SK-N-SH treated with all-trans-retinoic acid at 6 μM for 48 hours (cell line): ENCODE data around the gene SCARF2.

ENCODE experiments used
- ATAC-seq: fragments of 200-7000 bp; cut with Tn5 transposase; 3 replicates; pipeline ENCODE4 v1.9.1; 2020; ENCODE audit warnings: mild to moderate bottlenecking, moderate library complexity
- ARNTL ChIP-seq: fragments of 450-650 bp; formaldehyde crosslinking; IDR thresholded peaks from 2 replicates; pipeline ENCODE4 v1.5.0; 2020; ENCODE audit warnings: low read depth, mild to moderate bottlenecking, moderate library complexity, borderline replicate concordance
- CSDC2 ChIP-seq: fragments of 250-450 bp; sonication (Bioruptor Pico); IDR thresholded peaks from 2 replicates; pipeline ENCODE4 v1.5.0; 2020; ENCODE audit warnings: mild to moderate bottlenecking, moderate library complexity
- ESRRG ChIP-seq: fragments of 250-450 bp; sonication (Bioruptor Pico); IDR thresholded peaks from 2 replicates; pipeline ENCODE4 v1.6.1; 2021; ENCODE audit warnings: mild to moderate bottlenecking
- GLIS3 ChIP-seq: fragments of 250-450 bp; sonication (Bioruptor Pico); IDR thresholded peaks from 2 replicates; pipeline ENCODE4 v1.5.0; 2020; ENCODE audit warnings: mild to moderate bottlenecking, moderate library complexity
- ISL1 ChIP-seq: fragments of 250-450 bp; sonication (Bioruptor Pico); IDR thresholded peaks from 2 replicates; pipeline ENCODE4 v2.1.2; 2022; ENCODE audit warnings: mild to moderate bottlenecking, moderate library complexity
- PPARA ChIP-seq: fragments of 250-450 bp; sonication (Bioruptor Pico); IDR thresholded peaks from 2 replicates; pipeline ENCODE4 v1.5.0; 2020; ENCODE audit warnings: mild to moderate bottlenecking, borderline replicate concordance
- RARB ChIP-seq: fragments of 250-450 bp; sonication (Bioruptor Pico); IDR thresholded peaks from 2 replicates; pipeline ENCODE4 v1.8.0; 2021; ENCODE audit warnings: mild to moderate bottlenecking, moderate library complexity
- SNAI2 ChIP-seq: fragments of 250-450 bp; sonication (Bioruptor Pico); IDR thresholded peaks from 2 replicates; pipeline ENCODE4 v1.5.0; 2020; ENCODE audit warnings: mild to moderate bottlenecking, moderate library complexity
- TCF4 ChIP-seq: fragments of 250-450 bp; sonication (Bioruptor Pico); IDR thresholded peaks from 2 replicates; pipeline ENCODE4 v1.8.0; 2021; ENCODE audit warnings: mild to moderate bottlenecking, moderate library complexity, borderline replicate concordance
- TOX ChIP-seq: fragments of 250-450 bp; sonication (Bioruptor Pico); IDR thresholded peaks from 2 replicates; pipeline ENCODE4 v1.8.0; 2021; ENCODE audit warnings: mild to moderate bottlenecking, moderate library complexity, borderline replicate concordance
- ZC3H10 ChIP-seq: fragments of 250-450 bp; sonication (Bioruptor Pico); IDR thresholded peaks from 2 replicates; pipeline ENCODE4 v1.5.1; 2021; ENCODE audit warnings: mild to moderate bottlenecking, moderate library complexity
- ZFP3 ChIP-seq: fragments of 250-450 bp; sonication (Bioruptor Pico); IDR thresholded peaks from 2 replicates; pipeline ENCODE4 v1.5.0; 2020; ENCODE audit warnings: mild to moderate bottlenecking, moderate library complexity
- ZFP30 ChIP-seq: fragments of 450-650 bp; formaldehyde crosslinking; IDR thresholded peaks from 2 replicates; pipeline ENCODE4 v1.5.0; 2022; ENCODE audit warnings: mild to moderate bottlenecking, moderate library complexity
- ZNF70 ChIP-seq: fragments of 450-650 bp; formaldehyde crosslinking; IDR thresholded peaks from 2 replicates; pipeline ENCODE4 v1.5.0; 2020; ENCODE audit warnings: mild to moderate bottlenecking, moderate library complexity
- ZNF8 ChIP-seq: fragments of 450-650 bp; formaldehyde crosslinking; IDR thresholded peaks from 2 replicates; pipeline ENCODE4 v1.5.0; 2020; ENCODE audit warnings: mild to moderate bottlenecking, moderate library complexity
- TF ChIP-seq, protein P1 (sequence below): fragments of 250-450 bp; sonication (Bioruptor Pico); IDR thresholded peaks from 2 replicates; pipeline ENCODE4 v1.8.0; 2020; ENCODE audit warnings: mild to moderate bottlenecking, moderate library complexity, borderline replicate concordance
- TF ChIP-seq, protein P2 (sequence below): fragments of 250-450 bp; sonication (Bioruptor Pico); IDR thresholded peaks from 2 replicates; pipeline ENCODE4 v1.5.0; 2020; ENCODE audit warnings: mild to moderate bottlenecking, moderate library complexity
- TF ChIP-seq, protein P3 (sequence below): fragments of 250-450 bp; sonication (Bioruptor Pico); IDR thresholded peaks from 2 replicates; pipeline ENCODE4 v1.8.0; 2021; ENCODE audit warnings: low read depth, mild to moderate bottlenecking, moderate library complexity, borderline replicate concordance
- TF ChIP-seq, protein P4 (sequence below): fragments of 250-450 bp; sonication (Bioruptor Pico); IDR thresholded peaks from 2 replicates; pipeline ENCODE4 v1.5.1; 2021; ENCODE audit warnings: mild to moderate bottlenecking, moderate library complexity

The SCARF2 gene

DNA sequence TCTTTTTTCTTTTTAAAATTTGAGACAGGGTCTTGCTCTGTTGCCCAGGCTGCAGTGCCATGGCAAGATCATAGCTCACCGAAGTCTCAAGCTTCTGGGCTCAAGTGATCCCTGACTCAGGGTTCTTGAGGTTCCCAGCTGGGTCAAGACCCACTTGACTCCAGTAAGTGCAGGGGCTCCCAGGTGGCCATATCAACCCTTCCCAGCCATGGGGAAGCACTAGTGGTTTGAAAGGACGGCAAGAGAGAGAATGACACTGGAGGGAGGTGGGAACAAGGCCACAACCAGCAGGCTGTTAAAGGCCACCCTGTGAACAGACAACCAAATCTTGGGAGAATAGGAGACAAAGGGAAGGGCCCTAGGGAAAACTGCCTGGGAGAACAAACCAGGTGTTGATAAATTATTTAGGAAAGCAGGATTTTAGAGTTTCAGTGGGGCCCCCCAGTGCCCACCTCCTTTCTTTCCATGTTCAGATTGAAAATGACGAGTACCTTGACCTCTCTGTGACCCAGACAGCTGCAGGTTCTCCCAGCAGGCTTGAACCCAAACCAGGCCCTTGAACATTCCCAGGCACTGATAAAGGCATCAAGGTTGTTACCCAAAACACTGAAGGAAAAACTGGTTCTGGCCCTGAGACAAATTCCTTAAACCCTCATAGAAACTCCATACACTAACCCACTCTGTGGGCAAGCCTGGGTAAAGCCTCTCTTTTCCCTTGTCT is 29.2 kb upstream of the SCARF2 start:
- TF ChIP-seq, protein P1, sequence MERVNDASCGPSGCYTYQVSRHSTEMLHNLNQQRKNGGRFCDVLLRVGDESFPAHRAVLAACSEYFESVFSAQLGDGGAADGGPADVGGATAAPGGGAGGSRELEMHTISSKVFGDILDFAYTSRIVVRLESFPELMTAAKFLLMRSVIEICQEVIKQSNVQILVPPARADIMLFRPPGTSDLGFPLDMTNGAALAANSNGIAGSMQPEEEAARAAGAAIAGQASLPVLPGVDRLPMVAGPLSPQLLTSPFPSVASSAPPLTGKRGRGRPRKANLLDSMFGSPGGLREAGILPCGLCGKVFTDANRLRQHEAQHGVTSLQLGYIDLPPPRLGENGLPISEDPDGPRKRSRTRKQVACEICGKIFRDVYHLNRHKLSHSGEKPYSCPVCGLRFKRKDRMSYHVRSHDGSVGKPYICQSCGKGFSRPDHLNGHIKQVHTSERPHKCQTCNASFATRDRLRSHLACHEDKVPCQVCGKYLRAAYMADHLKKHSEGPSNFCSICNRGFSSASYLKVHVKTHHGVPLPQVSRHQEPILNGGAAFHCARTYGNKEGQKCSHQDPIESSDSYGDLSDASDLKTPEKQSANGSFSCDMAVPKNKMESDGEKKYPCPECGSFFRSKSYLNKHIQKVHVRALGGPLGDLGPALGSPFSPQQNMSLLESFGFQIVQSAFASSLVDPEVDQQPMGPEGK = no peak
- TF ChIP-seq, protein P2, sequence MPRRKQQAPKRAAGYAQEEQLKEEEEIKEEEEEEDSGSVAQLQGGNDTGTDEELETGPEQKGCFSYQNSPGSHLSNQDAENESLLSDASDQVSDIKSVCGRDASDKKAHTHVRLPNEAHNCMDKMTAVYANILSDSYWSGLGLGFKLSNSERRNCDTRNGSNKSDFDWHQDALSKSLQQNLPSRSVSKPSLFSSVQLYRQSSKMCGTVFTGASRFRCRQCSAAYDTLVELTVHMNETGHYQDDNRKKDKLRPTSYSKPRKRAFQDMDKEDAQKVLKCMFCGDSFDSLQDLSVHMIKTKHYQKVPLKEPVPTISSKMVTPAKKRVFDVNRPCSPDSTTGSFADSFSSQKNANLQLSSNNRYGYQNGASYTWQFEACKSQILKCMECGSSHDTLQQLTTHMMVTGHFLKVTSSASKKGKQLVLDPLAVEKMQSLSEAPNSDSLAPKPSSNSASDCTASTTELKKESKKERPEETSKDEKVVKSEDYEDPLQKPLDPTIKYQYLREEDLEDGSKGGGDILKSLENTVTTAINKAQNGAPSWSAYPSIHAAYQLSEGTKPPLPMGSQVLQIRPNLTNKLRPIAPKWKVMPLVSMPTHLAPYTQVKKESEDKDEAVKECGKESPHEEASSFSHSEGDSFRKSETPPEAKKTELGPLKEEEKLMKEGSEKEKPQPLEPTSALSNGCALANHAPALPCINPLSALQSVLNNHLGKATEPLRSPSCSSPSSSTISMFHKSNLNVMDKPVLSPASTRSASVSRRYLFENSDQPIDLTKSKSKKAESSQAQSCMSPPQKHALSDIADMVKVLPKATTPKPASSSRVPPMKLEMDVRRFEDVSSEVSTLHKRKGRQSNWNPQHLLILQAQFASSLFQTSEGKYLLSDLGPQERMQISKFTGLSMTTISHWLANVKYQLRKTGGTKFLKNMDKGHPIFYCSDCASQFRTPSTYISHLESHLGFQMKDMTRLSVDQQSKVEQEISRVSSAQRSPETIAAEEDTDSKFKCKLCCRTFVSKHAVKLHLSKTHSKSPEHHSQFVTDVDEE = no peak
- TF ChIP-seq ZNF70 (CRISPR knock-in tag) (no peak), TOX (CRISPR knock-in tag) (no peak), SNAI2 (CRISPR knock-in tag) (no peak), ESRRG (CRISPR knock-in tag) (no peak), PPARA (CRISPR knock-in tag) (no peak), ZFP30 (CRISPR knock-in tag) (no peak), ZFP3 (no peak), RARB (CRISPR knock-in tag) (no peak), CSDC2 (CRISPR knock-in tag) (no peak), TCF4 (CRISPR knock-in tag) (no peak), ISL1 (CRISPR knock-in tag) (no peak)
- TF ChIP-seq, protein P3, sequence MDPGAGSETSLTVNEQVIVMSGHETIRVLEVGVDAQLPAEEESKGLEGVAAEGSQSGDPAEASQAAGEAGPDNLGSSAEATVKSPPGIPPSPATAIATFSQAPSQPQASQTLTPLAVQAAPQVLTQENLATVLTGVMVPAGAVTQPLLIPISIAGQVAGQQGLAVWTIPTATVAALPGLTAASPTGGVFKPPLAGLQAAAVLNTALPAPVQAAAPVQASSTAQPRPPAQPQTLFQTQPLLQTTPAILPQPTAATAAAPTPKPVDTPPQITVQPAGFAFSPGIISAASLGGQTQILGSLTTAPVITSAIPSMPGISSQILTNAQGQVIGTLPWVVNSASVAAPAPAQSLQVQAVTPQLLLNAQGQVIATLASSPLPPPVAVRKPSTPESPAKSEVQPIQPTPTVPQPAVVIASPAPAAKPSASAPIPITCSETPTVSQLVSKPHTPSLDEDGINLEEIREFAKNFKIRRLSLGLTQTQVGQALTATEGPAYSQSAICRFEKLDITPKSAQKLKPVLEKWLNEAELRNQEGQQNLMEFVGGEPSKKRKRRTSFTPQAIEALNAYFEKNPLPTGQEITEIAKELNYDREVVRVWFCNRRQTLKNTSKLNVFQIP (CRISPR knock-in tag) = no peak
- TF ChIP-seq, protein P4, sequence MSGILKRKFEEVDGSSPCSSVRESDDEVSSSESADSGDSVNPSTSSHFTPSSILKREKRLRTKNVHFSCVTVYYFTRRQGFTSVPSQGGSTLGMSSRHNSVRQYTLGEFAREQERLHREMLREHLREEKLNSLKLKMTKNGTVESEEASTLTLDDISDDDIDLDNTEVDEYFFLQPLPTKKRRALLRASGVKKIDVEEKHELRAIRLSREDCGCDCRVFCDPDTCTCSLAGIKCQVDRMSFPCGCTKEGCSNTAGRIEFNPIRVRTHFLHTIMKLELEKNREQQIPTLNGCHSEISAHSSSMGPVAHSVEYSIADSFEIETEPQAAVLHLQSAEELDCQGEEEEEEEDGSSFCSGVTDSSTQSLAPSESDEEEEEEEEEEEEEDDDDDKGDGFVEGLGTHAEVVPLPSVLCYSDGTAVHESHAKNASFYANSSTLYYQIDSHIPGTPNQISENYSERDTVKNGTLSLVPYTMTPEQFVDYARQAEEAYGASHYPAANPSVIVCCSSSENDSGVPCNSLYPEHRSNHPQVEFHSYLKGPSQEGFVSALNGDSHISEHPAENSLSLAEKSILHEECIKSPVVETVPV (CRISPR knock-in tag) = no peak
- no peak for ATAC-seq

DNA sequence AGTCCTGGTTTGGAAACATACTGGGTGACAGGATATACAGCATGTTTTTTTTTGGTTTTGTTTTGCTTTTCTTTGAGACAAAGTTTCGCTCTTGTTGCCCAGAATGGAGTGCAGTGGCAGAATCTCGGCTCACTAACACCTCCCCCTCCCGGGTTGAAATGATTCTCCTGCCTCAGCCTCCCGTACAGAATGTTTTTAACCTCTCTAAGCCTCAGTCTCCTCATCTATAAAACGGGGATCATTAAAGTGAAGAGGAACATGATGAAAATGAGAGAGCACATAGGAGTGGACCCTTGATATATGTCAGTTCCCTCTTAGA is 28.1 kb upstream of the SCARF2 start:
- ATAC-seq = no peak

More for the DNA sequence above, 28.1 kb upstream of the SCARF2 start:
- no peak for TF ChIP-seq PPARA (CRISPR knock-in tag)
- no peak for TF ChIP-seq GLIS3 (CRISPR knock-in tag)
- no peak for TF ChIP-seq TCF4 (CRISPR knock-in tag)
- TF ChIP-seq ZNF8 = no peak
- no peak for TF ChIP-seq ARNTL (CRISPR knock-in tag)
- no peak for TF ChIP-seq RARB (CRISPR knock-in tag)
- TF ChIP-seq, protein P2 = no peak
- no peak for TF ChIP-seq ZC3H10 (CRISPR knock-in tag)
- TF ChIP-seq ZNF70 (CRISPR knock-in tag) = no peak
